ENCODE results near the gene BMP8A. TPM values are rescaled to one million over a fixed set of nuclear protein-coding genes. Genes with fewer than 3 reads are reported as not detected.
"Not testable (repeated sequence)": the region's sequence is repeated elsewhere in the genome, so short reads cannot be mapped to it uniquely, and the experiment has no call there.

BMP8A gene
- total and polyA plus RNA-seq, 2 experiments from 2014 or later: 1.2 to 2.8 TPM

GRCh38 chr1:39446986-39447567, 44.4 kb upstream of the BMP8A start:
- Histone ChIP-seq H3K79me2 (no peaks in the 10 kb centered on the region), H3K9me2 (replicated peaks; ENCODE audit: insufficient read depth) (no peaks in the 10 kb centered on the region), H3K27me3 (no peaks in the 10 kb centered on the region), H2AFZ (no peak overlapping the region), H3K4me2 (no peak overlapping the region), H3K4me1 (ENCODE audit: insufficient read depth) (no peaks in the 10 kb centered on the region), H3K9me3 (ENCODE audit: low read depth) (no peaks in the 10 kb centered on the region), H3K4me3 (no peak overlapping the region), H4K20me1 (ENCODE audit: insufficient read depth, poor library complexity, severe bottlenecking) (no peaks in the 10 kb centered on the region), H3K27ac (no peak overlapping the region), H3K36me3 (replicated peaks; ENCODE audit: insufficient read depth, low read depth) (peaks cover 8% of the 10 kb centered on the region)
- TF ChIP-seq EZH2 (IDR thresholded peaks at IDR 0.05; ENCODE audit: borderline replicate concordance) (no peak), EZH2phosphoT487 (IDR thresholded peaks at IDR 0.05; ENCODE audit: low read depth, severe bottlenecking, unreplicated experiment) (no peak)
- TF ChIP-seq, protein P1, sequence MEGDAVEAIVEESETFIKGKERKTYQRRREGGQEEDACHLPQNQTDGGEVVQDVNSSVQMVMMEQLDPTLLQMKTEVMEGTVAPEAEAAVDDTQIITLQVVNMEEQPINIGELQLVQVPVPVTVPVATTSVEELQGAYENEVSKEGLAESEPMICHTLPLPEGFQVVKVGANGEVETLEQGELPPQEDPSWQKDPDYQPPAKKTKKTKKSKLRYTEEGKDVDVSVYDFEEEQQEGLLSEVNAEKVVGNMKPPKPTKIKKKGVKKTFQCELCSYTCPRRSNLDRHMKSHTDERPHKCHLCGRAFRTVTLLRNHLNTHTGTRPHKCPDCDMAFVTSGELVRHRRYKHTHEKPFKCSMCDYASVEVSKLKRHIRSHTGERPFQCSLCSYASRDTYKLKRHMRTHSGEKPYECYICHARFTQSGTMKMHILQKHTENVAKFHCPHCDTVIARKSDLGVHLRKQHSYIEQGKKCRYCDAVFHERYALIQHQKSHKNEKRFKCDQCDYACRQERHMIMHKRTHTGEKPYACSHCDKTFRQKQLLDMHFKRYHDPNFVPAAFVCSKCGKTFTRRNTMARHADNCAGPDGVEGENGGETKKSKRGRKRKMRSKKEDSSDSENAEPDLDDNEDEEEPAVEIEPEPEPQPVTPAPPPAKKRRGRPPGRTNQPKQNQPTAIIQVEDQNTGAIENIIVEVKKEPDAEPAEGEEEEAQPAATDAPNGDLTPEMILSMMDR (IDR thresholded peaks at IDR 0.05; ENCODE audit: poor library complexity): no peak
- DNase-seq (ENCODE audit: low spot score): no peak
- 96% methylated on average over 5 of the region's 5 CpGs for WGBS (ENCODE audit: low lambda C conversion rate, missing lambda C conversion rate)

- DNase-seq (ENCODE audit: low spot score); H3K9me2 ChIP-seq (replicated peaks; ENCODE audit: insufficient read depth); H3K4me2 ChIP-seq; H3K27me3 ChIP-seq; H3K79me2 ChIP-seq; H3K4me3 ChIP-seq; H3K4me1 ChIP-seq (ENCODE audit: insufficient read depth); H2AFZ ChIP-seq; H3K27ac ChIP-seq; H3K9me3 ChIP-seq (ENCODE audit: low read depth); H3K36me3 ChIP-seq (replicated peaks; ENCODE audit: insufficient read depth, low read depth); H4K20me1 ChIP-seq (ENCODE audit: insufficient read depth, poor library complexity, severe bottlenecking): not testable (repeated sequence)
- WGBS (ENCODE audit: low lambda C conversion rate, missing lambda C conversion rate): 95% methylated on average over 4 of the region's 4 CpGs
These were observed 41.4 kb upstream of the BMP8A start for GRCh38 chr1:39450041-39450440.

- no peak overlapping the region for H3K4me3 ChIP-seq
- H4K20me1 ChIP-seq (ENCODE audit: insufficient read depth, poor library complexity, severe bottlenecking): no peaks in the 10 kb centered on the region
- DNase-seq (ENCODE audit: low spot score): no peak
- no peak overlapping the region for H2AFZ ChIP-seq
- no peak overlapping the region for H3K27ac ChIP-seq
- no peaks in the 10 kb centered on the region for H3K4me1 ChIP-seq (ENCODE audit: insufficient read depth)
- H3K27me3 ChIP-seq: no peaks in the 10 kb centered on the region
- no peaks in the 10 kb centered on the region for H3K79me2 ChIP-seq
- no peaks in the 10 kb centered on the region for H3K9me3 ChIP-seq (ENCODE audit: low read depth)
- TF ChIP-seq EZH2 (IDR thresholded peaks at IDR 0.05; ENCODE audit: borderline replicate concordance): no peak
- TF ChIP-seq EZH2phosphoT487 (IDR thresholded peaks at IDR 0.05; ENCODE audit: low read depth, severe bottlenecking, unreplicated experiment): no peak
- TF ChIP-seq, protein P1 (IDR thresholded peaks at IDR 0.05; ENCODE audit: poor library complexity): no peak
- 87% methylated on average over 10 of the region's 10 CpGs for WGBS (ENCODE audit: low lambda C conversion rate, missing lambda C conversion rate)
- H3K4me2 ChIP-seq: no peak overlapping the region
- H3K36me3 ChIP-seq (replicated peaks; ENCODE audit: insufficient read depth, low read depth): peaks cover under 1% of the 10 kb centered on the region
- H3K9me2 ChIP-seq (replicated peaks; ENCODE audit: insufficient read depth): no peaks in the 10 kb centered on the region
These were observed 40.4 kb upstream of the BMP8A start for GRCh38 chr1:39450956-39451606.

GRCh38 chr1:39452081-39452480, 39.4 kb upstream of the BMP8A start:
- H3K4me1 ChIP-seq (ENCODE audit: insufficient read depth): no peaks in the 10 kb centered on the region
- no peak for DNase-seq (ENCODE audit: low spot score)
- no peak overlapping the region for H2AFZ ChIP-seq
- peaks cover 6% of the 10 kb centered on the region for H3K36me3 ChIP-seq (replicated peaks; ENCODE audit: insufficient read depth, low read depth)
- no peaks in the 10 kb centered on the region for H3K27me3 ChIP-seq
- no peaks in the 10 kb centered on the region for H3K9me2 ChIP-seq (replicated peaks; ENCODE audit: insufficient read depth)
- peaks cover 3% of the 10 kb centered on the region for H4K20me1 ChIP-seq (ENCODE audit: insufficient read depth, poor library complexity, severe bottlenecking)
- no peak overlapping the region for H3K27ac ChIP-seq
- TF ChIP-seq EZH2phosphoT487 (IDR thresholded peaks at IDR 0.05; ENCODE audit: low read depth, severe bottlenecking, unreplicated experiment) (no peak), EZH2 (IDR thresholded peaks at IDR 0.05; ENCODE audit: borderline replicate concordance) (no peak)
- TF ChIP-seq, protein P1 (IDR thresholded peaks at IDR 0.05; ENCODE audit: poor library complexity): no peak
- H3K79me2 ChIP-seq: no peaks in the 10 kb centered on the region
- H3K9me3 ChIP-seq (ENCODE audit: low read depth): no peaks in the 10 kb centered on the region
- H3K4me2 ChIP-seq: no peak overlapping the region
- 90% methylated on average over 7 of the region's 7 CpGs for WGBS (ENCODE audit: low lambda C conversion rate, missing lambda C conversion rate)
- no peak overlapping the region for H3K4me3 ChIP-seq
